ENCODE measurements around the gene GATB.

The GATB gene

GRCh38 chr4:151718984-151719955 lies 41.5 kb downstream of the GATB start:
- TF ChIP-seq CTCF (IDR thresholded peaks at IDR 0.05; ENCODE audit: borderline replicate concordance, control extremely low read depth, extremely low read depth, insufficient read depth, missing control alignments) = no peak
- in situ Hi-C loops (cut with MboI; ENCODE audit: low sequenced_read_pairs, unreplicated experiment) = no loop called here
- DNase-seq (ENCODE audit: low spot score) = no peak

- no peak for TF ChIP-seq CTCF (IDR thresholded peaks at IDR 0.05; ENCODE audit: borderline replicate concordance, control extremely low read depth, extremely low read depth, insufficient read depth, missing control alignments)
- DNase-seq (ENCODE audit: low spot score) = no peak
- in situ Hi-C loops (cut with MboI; ENCODE audit: low sequenced_read_pairs, unreplicated experiment) = no loop called here
Observed at GRCh38 chr4:151717909-151718628, 42.7 kb downstream of the GATB start.

- in situ Hi-C loops (cut with MboI; ENCODE audit: low sequenced_read_pairs, unreplicated experiment) = no loop called here
- no peak for DNase-seq (ENCODE audit: low spot score)
- TF ChIP-seq CTCF (IDR thresholded peaks at IDR 0.05; ENCODE audit: borderline replicate concordance, control extremely low read depth, extremely low read depth, insufficient read depth, missing control alignments) = no peak
Observed at GRCh38 chr4:151717314-151717713, 43.5 kb downstream of the GATB start.

- no peak for DNase-seq (ENCODE audit: low spot score)
- TF ChIP-seq CTCF (IDR thresholded peaks at IDR 0.05; ENCODE audit: borderline replicate concordance, control extremely low read depth, extremely low read depth, insufficient read depth, missing control alignments) = no peak
- in situ Hi-C loops (cut with MboI; ENCODE audit: low sequenced_read_pairs, unreplicated experiment) = no loop called here
Observed at GRCh38 chr4:151716324-151716723, 44.5 kb downstream of the GATB start.

- in situ Hi-C loops (cut with MboI; ENCODE audit: low sequenced_read_pairs, unreplicated experiment) = no loop called here
- no peak for TF ChIP-seq CTCF (IDR thresholded peaks at IDR 0.05; ENCODE audit: borderline replicate concordance, control extremely low read depth, extremely low read depth, insufficient read depth, missing control alignments)
- no peak for DNase-seq (ENCODE audit: low spot score)
Observed at GRCh38 chr4:151715881-151716280, 44.9 kb downstream of the GATB start.

GRCh38 chr4:151712777-151713176 lies 48.0 kb downstream of the GATB start:
- no peak for TF ChIP-seq CTCF (IDR thresholded peaks at IDR 0.05; ENCODE audit: borderline replicate concordance, control extremely low read depth, extremely low read depth, insufficient read depth, missing control alignments)
- in situ Hi-C loops (cut with MboI; ENCODE audit: low sequenced_read_pairs, unreplicated experiment) = no loop called here
- DNase-seq (ENCODE audit: low spot score) = no peak
